H1 (cell line): Measurements from ENCODE around the gene MALSU1. TPM values are rescaled to one million over a fixed set of nuclear protein-coding genes. Genes with fewer than 3 reads are reported as not detected.

Source experiments
- CTBP2 ChIP-seq: IDR thresholded peaks from 2 replicates; pipeline ENCODE4 v1.7.0; 2011; ENCODE audit warnings: borderline replicate concordance, mild to moderate bottlenecking, moderate library complexity, mixed read lengths, low read length; ENCODE audit not compliant: insufficient read depth, insufficient read length
- polyA plus RNA-seq, 7 experiments: library from polyadenylated mRNA; depleted of rRNA in 3 of 7; stranded (reverse) in 5 of 7; unstranded in 2 of 7; fragments of >200 nt in 5 of 7; fragments of 200-250 nt in 2 of 7; gene quantifications; 1 replicate in 5 of 7; 2 replicates in 1 of 7; 4 replicates in 1 of 7; pipeline versions ENCODE4 v1.2.1 to v1.2.3, GENCODE V29; 2011 to 2013; ENCODE audit warnings: missing spikeins in 2 of 7, mixed read lengths in 2 of 7
- total RNA-seq: library from RNA; stranded (reverse); fragmentation: NEBNext Ultra II Directional; extraction: Animal tissue kit (Norgen Biotek cat#: 25700); gene quantifications from 2 replicates; pipeline ENCODE4 v1.2.1, GENCODE V29; 2021

MALSU1 gene
- total and polyA plus RNA-seq, 2 of the 8 experiments (the other 6 are each of a cell fraction or from before 2014, with no cell fraction given), result 73.5 to 84.0 TPM

DNA sequence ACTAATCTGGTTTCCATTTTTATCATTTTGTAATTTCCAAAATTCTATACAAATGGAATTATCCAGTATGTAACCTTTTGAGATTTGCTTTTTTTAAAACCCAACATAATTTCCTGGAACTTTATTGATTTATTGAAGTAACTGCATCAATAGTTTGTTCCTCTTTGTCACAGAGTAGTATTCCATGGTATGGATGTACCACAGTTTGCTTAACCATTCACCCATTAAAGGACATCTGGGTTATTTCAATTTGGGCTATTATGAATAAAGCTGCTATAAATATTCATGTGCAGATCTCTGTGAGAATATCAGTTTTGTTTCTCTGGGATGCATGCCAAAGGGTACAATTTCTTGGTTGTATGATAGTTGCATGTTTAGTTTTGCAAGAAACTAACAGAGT is 49.7 kb upstream of the MALSU1 start (continued):
- no peak for TF ChIP-seq CTBP2
